GM18498 (cell line): ENCODE data around the gene NDNF.

Experiments
- ATAC-seq: cut with Tn5 transposase; IDR thresholded peaks from one replicate; pipeline ENCODE4 v1.9.1; 2021; ENCODE audit warnings: mild to moderate bottlenecking, moderate library complexity; ENCODE audit not compliant: unreplicated experiment

NDNF gene

DNA sequence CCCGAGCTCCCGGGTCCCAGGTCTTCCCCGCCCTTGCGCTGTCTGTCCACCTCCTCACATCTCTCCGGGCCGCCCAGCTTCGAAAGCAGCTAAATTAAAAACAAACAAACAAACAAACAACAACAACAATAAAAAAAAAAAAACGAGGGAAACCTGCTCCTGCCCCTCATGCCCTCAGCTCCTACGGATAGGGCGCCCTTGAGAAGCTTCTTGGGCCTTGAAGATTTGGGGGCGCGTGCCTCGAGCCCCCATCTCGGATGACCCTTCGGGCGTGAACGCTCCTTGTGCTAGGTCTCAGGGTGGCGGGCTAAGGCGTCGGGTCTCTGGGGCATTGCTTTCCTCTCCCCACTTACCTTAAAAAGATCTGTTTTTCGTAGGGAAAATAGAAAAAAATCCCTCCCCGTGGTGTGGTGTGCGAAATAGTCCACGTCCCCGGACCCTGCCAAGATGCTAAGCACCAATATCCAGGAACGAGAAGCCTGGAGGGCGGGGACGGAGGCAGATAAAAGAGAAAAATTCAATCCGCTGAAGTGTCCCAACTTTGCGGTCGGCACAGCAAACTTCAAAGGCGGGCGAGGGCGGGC is 603 bp downstream of the NDNF start:
- no peak for ATAC-seq

DNA sequence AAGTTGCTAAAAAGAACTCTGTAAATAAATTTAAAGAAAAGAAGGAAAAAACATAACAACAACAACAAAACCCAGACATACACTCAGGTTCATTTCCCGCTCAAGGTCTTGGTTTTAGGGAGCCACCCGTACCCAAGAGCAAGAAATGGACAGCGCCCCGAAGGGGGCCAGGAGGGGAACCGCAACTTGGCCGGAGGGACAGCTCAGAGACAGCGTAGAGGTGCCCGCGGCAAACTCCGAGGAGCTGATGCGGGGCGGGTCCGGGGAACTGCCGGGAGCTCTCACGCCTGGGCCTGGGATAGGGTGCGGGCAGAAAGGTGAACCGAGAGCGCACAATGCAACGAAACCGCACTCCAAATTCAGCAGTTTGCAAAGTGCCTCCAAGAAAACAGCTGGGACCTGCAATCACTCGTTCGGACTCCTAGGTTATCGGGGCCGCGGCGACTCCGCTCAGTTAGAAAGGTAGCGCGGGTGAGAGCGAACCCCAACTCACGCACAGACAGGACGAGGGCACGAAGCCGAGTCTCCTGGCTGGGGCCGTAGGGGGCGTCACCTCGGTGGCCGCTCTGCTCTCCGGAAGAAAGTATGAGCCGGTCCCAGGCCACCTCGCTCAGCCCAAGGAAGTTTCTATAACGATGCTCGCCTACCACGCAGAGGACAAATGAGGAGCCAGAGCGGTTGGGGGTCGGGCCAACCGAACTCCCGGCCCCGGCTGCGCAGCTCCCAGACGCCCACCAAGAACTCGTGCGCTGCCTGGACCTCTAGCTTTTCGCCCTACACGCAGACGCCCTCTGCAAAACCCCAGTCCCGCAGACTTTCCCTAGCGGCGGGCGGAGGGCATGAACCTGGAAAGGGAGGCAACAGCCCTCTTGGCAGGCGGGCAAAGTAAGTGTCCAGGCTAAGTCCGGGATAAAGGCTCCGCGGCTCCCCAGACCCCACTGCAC is 1.4 kb downstream of the NDNF start:
- no peak for ATAC-seq

DNA sequence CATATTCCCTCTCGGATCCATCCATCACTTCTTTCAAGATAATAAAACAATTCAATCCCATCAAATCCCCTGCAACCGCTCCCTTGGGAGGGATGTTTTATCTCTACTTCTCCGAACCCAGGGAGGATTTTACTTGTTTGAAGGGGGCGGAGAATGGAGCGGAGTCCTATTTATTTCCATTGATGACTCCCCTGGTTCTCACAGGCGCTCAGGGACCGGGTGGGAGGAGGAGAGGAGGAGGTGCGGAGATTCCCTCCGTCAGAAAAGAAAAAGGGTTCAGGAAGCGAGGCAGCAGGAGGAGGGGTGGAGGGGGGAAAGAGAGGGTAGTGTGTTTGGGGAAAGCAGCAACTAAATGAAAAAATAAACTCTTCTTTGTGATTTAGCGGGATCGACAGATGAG is 2.1 kb downstream of the NDNF start:
- no peak for ATAC-seq

DNA sequence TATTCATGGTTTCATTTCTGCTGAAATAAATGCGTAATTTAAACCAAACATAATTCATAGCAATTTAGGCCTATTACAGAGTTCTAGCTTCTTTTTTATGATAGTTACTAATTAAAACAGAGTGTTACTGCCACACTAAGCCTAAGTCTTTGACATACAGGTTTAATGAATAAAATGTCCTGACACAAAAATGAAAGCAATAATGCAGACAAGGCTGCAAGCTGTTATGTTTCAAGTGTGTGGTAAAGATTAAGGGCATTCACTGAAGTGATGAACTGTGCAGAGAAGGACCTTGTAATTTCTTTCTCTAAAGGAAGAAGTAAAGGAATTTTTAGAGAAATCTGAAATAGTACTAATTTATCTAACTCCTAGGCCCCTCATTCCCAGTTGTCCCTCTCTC is 2.9 kb downstream of the NDNF start:
- ATAC-seq = no peak

DNA sequence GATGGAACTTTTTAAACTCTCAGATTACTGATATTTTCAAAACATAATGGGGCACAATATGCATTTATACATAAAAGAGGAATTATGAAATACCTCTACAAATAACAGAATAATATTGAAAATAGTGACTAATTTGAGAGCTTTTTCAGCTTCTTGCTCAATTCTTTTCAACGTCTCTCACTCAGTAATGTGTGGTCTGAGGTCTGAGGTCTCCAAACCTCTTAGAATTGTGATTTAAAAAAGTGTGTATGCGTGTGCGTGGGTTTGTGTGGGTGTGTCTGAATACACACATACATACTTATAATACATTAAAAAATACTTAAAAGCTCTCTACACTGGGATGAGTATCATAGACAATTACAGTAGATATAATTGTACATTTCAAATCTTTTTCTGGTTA is 7.9 kb downstream of the NDNF start:
- no peak for ATAC-seq

DNA sequence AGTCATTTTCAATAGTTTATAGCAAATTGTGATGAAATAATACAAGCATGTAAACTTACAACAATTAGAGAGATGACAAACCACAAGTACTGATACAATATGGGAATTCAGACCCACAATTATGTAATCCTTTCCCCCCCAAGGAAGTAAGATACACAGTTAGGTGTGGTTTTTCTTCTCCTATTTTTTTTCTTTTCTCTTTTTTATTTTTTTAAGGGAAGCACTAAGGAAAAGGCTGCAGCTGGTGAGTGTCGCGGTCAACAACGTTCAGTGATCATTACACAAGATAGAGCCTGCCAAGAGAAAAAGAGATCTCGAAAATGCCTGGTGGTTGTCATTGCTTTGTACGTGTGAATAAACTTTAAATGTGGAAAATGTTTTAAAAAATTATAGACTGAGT is 9.8 kb downstream of the NDNF start:
- ATAC-seq = no peak

DNA sequence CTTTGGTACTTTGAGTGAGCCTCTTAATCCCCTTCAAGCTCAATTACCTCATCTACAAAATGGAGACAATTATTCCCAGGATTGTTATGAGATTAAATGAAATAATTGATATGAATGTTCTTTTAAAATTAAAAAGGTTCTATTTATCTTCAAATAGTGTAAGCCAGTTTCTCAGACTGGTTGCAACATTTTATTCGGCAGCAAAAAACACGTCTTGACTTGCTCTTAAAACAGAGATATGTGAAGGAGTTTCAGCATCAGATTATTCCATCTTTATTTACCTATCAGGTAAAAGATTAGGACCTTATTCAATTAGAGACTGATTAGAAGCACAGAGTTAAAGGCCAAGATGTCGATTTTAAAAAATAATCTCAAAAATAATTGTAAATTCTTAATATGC is 10.5 kb downstream of the NDNF start:
- ATAC-seq = no peak

DNA sequence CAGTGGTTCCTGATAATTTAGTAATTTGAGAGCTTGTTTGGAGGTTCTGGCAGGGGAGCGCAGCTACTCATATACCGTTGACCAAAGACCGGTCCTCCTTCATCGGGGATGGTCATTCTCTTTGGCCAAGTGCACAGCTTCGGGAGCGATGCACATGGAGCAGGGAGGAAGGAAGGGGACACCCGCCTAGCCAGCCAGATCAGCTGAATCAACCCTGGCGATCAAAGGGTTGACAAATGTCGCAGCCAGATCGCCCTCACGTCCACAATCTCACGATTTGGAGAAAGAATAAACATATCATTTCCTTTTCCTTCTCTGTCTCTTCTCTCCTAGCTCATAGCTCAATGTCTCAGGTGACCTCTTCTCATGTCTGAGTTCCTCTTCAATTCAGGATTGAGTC is 11.1 kb downstream of the NDNF start:
- ATAC-seq = no peak

DNA sequence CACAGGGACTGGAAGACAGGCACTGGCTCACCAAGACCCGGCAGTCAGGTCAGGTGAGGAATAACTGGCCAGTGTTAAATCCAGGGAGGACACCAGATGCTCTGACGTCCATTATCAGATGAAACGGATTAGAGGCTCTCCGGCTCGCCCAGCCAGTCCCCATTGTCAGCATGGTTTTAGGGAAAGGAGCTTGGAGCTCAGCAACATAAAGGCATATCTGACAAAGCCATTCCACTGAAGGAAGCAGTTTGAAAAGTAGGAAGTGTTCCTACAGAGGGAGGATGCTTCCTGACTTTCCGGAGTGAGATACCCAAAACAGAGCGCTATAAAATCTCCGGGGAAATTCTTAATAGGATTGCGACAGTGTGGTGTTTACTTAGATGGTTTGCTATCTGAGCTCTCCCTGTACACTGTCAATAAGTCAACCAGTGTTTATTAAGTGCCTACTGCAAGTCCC is 14.8 kb downstream of the NDNF start:
- no peak for ATAC-seq

DNA sequence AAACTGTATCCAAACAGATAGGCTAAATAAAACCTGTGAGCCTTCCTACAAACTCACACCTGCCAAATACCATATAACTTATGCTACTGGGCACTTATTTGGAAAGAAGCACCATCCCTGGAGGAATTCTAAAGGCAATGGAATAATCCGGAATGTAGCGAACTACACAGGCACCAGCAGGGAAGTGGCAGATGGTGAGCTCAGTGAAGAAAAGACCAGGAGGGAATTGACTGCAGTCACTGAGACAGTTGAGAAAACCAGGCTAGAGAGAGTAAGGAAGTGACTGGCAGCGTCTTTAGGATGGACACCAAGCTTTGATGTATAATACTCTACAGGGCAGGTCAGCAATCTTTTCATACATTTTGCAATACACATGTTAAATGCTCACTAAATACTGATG is 16.3 kb downstream of the NDNF start:
- no peak for ATAC-seq

DNA sequence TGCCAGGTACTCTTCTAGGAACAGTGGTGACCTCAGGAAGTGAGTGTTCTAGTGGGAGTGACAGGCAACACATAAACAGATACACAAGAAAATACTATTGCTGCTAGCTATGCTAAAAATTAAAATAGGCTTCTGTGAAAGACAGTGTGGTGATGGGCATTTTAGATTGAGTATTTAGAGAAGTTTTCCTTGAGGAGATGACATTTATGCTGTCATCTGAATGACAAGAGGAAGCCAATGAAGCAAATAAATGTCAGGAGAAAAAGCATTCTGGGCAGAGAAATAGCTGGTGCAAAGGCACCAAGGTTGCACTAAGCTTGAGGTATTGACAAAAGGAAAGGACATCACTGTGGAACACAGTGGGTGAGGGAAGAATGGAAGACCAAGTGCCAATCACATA is 18.0 kb downstream of the NDNF start:
- ATAC-seq = no peak

DNA sequence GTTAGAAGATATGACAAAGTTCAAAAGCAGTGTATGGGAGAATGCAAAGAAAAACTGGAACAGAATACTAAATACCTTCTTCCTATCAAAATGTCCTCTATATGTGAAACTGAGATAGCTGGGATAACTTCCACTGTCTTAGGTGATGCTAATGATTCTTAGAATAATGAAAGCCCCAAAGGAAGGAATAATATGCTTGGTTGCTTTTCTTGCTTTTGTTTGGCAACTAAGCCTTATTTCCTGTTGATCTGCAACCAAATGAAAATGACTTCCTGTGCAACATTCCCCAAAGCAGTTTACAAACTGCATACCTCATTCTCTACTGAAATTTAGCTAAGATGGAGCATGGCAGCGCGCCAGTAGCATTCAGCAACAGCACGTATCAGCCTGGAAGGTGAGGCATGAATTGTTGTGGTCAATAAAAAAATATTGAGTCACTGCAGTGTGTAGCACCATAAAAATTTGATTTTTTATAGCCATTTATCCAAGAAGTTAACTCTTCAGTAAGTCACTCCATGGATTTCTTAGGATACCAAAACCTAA is 18.7 kb downstream of the NDNF start:
- no peak for ATAC-seq

DNA sequence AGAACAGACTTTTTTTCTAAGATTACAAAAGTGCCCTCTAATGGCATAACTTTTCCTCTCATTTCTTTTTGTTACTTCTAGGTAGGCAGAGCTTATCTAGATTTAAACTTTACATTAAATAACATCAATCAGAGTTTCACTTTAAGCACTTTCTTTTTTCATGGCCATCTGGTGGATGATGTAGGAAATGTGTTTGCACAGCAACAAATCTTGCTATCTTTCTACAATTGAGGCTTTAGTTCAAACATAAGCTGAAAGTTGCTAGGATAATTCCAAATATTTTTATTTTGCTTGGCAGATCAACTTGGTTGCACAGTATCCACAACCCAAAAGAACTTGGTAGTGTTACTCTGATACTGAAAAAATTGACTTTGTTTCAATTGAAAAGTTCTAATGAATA is 22.0 kb downstream of the NDNF start:
- ATAC-seq = no peak

DNA sequence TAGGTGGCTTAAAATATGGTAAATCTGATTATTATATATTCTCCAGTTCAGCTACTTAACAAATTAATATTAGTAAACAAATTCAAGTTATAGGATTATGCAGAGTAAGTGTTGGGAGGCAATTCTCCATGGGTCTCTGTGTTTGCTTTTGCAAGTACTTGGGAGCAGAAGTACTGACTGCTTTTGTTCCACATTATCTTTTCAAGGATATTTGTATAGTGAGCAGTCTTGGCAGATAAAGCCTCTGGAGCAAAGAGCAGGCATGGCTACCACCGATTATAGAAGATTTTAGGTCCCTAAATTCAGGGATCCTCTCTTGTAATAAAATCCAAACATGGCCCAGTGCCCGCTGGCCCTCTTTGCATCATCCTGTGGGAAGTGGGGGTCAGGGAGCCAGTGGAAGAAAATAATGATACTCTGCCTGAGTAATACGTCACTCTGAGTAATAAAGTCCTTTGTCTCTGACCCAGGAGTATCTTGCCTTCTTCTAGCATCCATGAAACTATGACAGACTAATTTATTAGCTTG is 23.2 kb downstream of the NDNF start:
- ATAC-seq = no peak

DNA sequence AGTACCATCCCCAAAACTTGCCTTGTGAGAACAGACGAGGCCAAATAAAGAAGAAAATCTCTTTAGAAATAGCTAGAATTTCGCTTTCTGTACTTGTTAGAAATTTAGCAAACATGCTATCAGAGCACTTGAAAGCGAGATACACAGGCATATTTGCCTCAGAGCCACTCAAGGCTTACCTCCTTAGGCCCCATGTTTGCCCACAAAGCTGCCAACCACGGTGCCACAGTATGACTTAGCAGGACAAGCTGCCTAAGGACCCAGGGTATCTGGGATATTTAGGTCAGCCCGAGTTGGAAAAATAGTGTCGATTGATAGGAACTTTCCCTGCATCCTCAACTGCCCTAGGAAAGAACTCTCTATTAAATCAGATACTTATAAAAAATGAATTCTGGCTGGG is 24.2 kb downstream of the NDNF start:
- ATAC-seq = no peak

DNA sequence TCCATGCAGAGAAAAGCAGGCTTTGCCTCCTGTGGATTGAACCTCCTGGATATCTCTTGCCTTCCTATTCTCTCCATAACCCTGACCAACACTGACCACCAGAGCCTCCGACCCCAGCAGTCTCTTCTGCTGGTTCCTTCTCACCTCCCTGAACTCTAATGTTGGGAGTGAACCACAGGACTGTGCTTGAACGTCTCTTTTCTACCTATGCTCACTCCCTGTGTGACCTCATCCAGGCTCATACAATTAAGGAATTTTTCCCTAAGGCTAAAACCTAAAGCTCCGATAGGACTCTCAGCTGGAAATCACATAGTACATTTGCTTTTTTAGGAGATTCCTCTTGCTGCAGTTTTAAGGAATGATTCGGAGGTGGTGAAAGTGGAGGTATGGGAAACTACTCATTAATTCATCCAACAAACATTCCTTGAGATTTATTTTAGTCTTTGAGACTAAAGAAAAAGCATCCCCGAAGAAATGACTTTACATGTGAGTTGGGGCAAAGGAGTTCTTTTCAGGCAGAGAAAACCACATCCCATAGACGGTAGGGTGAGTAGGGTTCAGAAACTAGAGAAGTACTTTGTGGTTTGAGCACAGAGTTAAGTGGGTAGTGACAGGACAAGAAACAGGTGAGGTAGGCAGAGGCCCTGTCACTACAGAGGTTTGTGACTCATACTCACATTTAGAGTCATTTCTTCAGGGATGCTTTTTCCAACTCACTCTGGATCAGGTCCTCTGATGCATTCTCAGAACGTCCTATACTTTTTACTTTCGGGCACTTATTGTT is 30.8 kb downstream of the NDNF start:
- peak; percentile 100 for ATAC-seq

DNA sequence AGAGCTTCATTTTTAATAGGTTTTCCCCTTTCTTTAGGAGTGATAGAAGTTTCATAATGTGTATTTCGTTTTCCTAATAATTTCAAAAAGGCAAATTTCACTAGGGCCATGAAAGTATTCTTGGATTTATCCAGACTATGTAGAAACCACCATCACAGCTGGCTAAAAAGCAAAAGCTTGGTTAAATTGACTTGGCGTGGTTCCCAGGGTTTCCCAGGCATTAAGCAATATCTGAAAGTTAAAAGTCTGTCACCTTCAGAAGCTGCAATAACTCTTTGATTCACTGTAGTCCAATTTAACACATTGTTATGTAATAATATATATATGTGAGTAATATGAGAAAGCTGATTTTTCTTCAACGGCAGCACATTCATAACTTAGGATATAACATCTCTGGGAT is 38.3 kb downstream of the NDNF start:
- no peak for ATAC-seq

DNA sequence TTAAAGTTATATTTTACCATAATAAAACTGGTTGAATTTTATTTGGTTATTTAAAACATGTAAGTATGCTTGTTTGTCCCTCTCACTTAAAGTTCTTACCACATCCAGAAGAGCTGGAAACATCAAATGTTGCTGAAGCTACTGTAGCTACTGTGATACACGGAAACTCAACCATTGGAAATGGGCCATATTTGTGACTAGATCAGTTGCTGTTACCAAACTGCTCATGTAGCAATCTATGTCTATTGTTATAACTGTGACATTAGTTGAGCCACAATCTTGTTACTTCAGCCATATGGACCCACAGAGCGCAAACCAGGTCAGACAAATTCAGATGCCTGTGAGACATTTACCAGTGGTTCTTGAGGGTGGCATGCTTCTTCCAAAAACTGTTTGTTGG is 41.6 kb downstream of the NDNF start:
- ATAC-seq = no peak

DNA sequence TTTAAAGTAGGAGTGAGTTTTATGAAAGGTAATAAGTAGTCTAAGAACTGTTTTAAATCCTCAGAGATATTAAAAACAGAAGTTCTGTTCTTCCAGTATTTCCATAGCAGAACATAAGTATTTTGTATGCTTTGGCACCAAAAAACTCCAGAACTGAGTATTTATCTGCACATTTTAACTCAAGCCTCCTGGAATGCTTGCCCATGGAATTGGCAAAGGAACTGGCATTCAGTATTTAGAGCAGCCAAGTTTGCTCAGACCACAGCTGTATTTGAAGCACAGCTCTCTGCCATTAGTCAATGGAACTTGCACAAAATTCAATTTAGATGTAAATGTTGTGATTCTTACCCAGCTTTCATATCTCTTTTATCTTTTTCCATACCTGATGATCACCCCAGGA is 42.2 kb downstream of the NDNF start:
- no peak for ATAC-seq

DNA sequence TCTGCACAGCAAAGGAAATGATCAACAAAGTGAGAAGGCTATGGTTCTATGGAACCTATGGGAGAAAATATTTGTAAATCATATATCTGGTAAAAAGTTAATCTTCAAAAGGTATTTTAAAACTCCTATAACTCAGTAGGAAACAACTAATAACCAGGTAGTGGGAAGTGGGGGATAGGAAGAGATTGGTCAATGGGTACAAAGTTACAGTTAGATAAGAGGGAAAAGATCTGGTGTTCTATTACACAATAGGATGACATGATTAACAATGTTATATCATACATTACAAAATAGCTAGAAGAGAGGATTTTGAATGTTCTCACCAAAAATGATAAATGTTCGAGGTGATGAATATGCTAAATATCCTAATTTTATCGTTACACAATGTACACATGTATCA is 46.3 kb downstream of the NDNF start:
- ATAC-seq = no peak

DNA sequence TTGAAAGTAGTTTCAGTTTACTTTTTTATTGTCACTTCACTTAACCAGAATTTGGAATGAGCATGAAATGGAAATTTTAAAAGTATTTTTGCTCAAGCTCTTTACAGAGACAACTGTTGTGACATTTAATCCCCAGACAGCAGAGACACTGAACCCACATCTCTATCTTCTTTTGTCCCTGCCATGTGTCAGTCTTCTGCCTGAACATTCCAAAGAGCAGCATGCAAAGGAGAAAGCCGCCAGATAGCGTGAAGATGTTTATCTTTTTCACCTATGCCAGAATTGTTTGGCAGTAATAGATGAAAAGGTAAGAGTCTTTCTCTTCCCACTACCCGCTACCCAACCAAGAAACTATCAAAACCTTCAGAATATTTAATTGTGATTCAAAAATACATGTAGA is 46.8 kb downstream of the NDNF start:
- no peak for ATAC-seq
